ENCODE results near the gene HS6ST3.

GRCh38 chr13:96533408-96533807 lies 443.5 kb downstream of the HS6ST3 start:
- TF ChIP-seq, protein P1, sequence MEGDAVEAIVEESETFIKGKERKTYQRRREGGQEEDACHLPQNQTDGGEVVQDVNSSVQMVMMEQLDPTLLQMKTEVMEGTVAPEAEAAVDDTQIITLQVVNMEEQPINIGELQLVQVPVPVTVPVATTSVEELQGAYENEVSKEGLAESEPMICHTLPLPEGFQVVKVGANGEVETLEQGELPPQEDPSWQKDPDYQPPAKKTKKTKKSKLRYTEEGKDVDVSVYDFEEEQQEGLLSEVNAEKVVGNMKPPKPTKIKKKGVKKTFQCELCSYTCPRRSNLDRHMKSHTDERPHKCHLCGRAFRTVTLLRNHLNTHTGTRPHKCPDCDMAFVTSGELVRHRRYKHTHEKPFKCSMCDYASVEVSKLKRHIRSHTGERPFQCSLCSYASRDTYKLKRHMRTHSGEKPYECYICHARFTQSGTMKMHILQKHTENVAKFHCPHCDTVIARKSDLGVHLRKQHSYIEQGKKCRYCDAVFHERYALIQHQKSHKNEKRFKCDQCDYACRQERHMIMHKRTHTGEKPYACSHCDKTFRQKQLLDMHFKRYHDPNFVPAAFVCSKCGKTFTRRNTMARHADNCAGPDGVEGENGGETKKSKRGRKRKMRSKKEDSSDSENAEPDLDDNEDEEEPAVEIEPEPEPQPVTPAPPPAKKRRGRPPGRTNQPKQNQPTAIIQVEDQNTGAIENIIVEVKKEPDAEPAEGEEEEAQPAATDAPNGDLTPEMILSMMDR (IDR thresholded peaks at IDR 0.05; ENCODE audit: poor library complexity) = no peak
- TF ChIP-seq EZH2 (IDR thresholded peaks at IDR 0.05; ENCODE audit: borderline replicate concordance) (no peak), EZH2phosphoT487 (IDR thresholded peaks at IDR 0.05; ENCODE audit: low read depth, severe bottlenecking, unreplicated experiment) (no peak)

Data from hepatocyte (in vitro differentiated cells).